GM13977 (cell line): ENCODE results near the gene ST7.

Experiments
- DNase-seq: peaks from one replicate; pipeline ENCODE4 v3.0.0; 2012; ENCODE audit warnings: low spot score
- CTCF ChIP-seq: IDR thresholded peaks from 2 replicates; pipeline ENCODE4 v1.5.1; 2012; ENCODE audit warnings: mild to moderate bottlenecking, control low read depth; ENCODE audit not compliant: insufficient read depth; ENCODE audit errors: extremely low read depth, missing control alignments
- in situ Hi-C: fragments of 300-500 bp; cut with MboI; formaldehyde crosslinking; loops from one replicate; pipeline ENCODE4 v1.12.0; 2022; ENCODE audit warnings: low sequenced_read_pairs, low pct_unique_long_range_greater_than_20kb, mixed read lengths, inconsistent platforms; ENCODE audit not compliant: unreplicated experiment

The ST7 gene

GRCh38 chr7:117137868-117138267, 184.6 kb downstream of the ST7 start:
- in situ Hi-C loops = no loop called here
- no peak for DNase-seq
- no peak for TF ChIP-seq CTCF

GRCh38 chr7:117138495-117138894, 185.2 kb downstream of the ST7 start:
- TF ChIP-seq CTCF = no peak
- no peak for DNase-seq
- in situ Hi-C loops = no loop called here

GRCh38 chr7:117138981-117139380, 185.7 kb downstream of the ST7 start:
- in situ Hi-C loops = no loop called here
- TF ChIP-seq CTCF = no peak
- DNase-seq = no peak

DNA sequence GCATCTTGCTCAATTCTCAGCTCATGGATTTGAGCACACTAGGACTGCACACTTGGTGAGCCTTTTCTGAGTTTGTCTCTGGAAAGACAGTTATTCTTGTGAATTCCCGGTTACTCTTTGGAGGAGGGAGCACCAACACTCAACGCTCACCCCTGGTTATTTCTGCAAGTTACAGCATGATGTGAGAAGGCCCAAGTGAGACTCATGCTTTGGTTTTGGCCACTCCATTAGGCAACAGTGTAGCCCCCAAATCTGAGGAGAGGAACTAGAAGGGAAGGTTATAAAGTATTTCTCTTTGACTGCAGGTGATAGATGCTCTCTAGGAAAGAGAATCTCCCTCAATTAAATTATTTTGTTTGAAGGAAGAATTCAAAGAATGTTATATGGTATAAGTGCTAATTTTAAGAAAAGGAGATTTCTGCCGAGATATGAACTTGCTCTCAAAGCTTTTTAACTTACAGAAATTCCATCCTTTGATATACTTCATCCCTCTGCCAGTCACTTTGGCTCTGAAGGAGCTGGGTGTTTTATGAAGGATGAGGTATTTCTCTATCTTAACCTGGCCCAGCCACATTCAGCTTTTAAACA, 186.2 kb downstream of the ST7 start:
- DNase-seq = no peak
- in situ Hi-C loops = no loop called here
- no peak for TF ChIP-seq CTCF

- in situ Hi-C loops = no loop called here
- no peak for TF ChIP-seq CTCF
- no peak for DNase-seq
Measured at GRCh38 chr7:117140921-117141320, 187.6 kb downstream of the ST7 start.

DNA sequence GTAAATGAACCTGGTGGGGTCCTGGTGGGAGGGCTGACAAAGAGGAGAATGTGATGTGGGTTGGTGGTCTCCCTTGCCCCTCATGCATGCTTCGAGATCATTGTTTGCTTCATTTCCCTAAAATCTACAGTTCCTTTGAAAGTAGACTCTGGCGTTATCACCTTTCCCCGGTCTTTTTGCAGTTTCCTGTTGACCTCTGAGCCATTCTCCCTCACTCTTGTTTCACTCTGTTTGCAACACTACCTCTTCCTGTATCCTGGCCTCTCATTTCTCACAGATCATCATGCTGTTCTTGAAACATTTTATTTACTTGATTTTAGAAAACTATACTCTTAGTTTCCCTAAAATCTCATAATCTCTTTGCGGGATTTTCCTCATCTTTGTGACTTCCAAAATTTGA, 189.8 kb downstream of the ST7 start:
- in situ Hi-C loops = no loop called here
- TF ChIP-seq CTCF = no peak
- no peak for DNase-seq

DNA sequence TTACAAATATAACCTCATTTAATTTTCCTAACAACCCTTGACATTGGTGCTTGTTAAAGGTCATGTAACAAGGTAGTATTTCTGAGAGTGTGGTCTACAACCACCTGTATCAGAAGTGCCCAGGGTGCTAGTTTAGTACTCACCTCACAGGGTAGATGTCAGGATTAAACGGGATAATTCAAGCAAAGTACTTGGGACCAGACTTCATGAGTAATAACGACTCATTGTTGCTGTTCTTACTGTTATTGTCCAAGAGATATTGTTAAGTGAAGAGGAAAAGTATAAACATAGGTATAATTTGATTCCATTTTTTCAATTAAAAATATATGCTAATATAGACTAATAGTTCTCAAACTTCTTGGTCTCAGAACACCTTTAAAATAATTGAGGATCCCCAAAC, 190.3 kb downstream of the ST7 start:
- no peak for TF ChIP-seq CTCF
- DNase-seq = no peak
- in situ Hi-C loops = no loop called here
